Measurements from ENCODE around the gene GNG10. TPM values are rescaled to one million over a fixed set of nuclear protein-coding genes. Genes with fewer than 3 reads are reported as not detected.
"Not testable (repeated sequence)": the region's sequence is repeated elsewhere in the genome, so short reads cannot be mapped to it uniquely, and the experiment has no call there.

GNG10 gene
- 10 to 100 TPM; 48.0 to 58.8 (median 53.1) TPM for polyA plus RNA-seq (ENCODE audit: insufficient read length in 10 of 10)
- long read RNA-seq, donor 1, transcript GNG10-201 (3 exons, 1,491 nt), result major isoform, 22 of 22 reads
- long read RNA-seq, donor 1, partial matches to known transcripts, result 0 of 22 reads
- long read RNA-seq, donor 1, other reads (novel, unspliced or antisense), result 0 of 22 reads
- long read RNA-seq, donor 2, transcript GNG10-201 (3 exons, 1,491 nt), result major isoform, 18 of 18 reads
- long read RNA-seq, donor 2, partial matches to known transcripts, result 0 of 18 reads
- long read RNA-seq, donor 2, other reads (novel, unspliced or antisense), result 0 of 18 reads
- long read RNA-seq, donor 3, result 0 reads
- long read RNA-seq, donor 4, transcript GNG10-201 (3 exons, 1,491 nt), result major isoform, 18 of 18 reads
- long read RNA-seq, donor 4, partial matches to known transcripts, result 0 of 18 reads
- long read RNA-seq, donor 4, other reads (novel, unspliced or antisense), result 0 of 18 reads
- long read RNA-seq, donor 5, transcript GNG10-201 (3 exons, 1,491 nt), result major isoform, 51 of 51 reads
- long read RNA-seq, donor 5, partial matches to known transcripts, result 0 of 51 reads
- long read RNA-seq, donor 5, other reads (novel, unspliced or antisense), result 0 of 51 reads
- long read RNA-seq, donor 6, transcript GNG10-201 (3 exons, 1,491 nt), result major isoform, 37 of 37 reads
- long read RNA-seq, donor 6, partial matches to known transcripts, result 0 of 37 reads
- long read RNA-seq, donor 6, other reads (novel, unspliced or antisense), result 0 of 37 reads
- long read RNA-seq, donor 7, transcript GNG10-201 (3 exons, 1,491 nt), result major isoform, 20 of 20 reads
- long read RNA-seq, donor 7, partial matches to known transcripts, result 0 of 20 reads
- long read RNA-seq, donor 7, other reads (novel, unspliced or antisense), result 0 of 20 reads
- long read RNA-seq, donor 8, transcript GNG10-201 (3 exons, 1,491 nt), result major isoform, 15 of 15 reads
- long read RNA-seq, donor 8, partial matches to known transcripts, result 0 of 15 reads
- long read RNA-seq, donor 8, other reads (novel, unspliced or antisense), result 0 of 15 reads
- long read RNA-seq, donor 9, partial matches to known transcripts, result 0 of 2 reads
- long read RNA-seq, donor 9, other reads (novel, unspliced or antisense), result 0 of 2 reads

GRCh38 chr9:111661150-111661801 is at the start of gene GNG10:
GNG10 (plus strand) TSS chr9:111661605; CDS start chr9:111661635, 30 bp downstream.
- peak; percentile 35 to 85 (median 61) for DNase-seq

DNA sequence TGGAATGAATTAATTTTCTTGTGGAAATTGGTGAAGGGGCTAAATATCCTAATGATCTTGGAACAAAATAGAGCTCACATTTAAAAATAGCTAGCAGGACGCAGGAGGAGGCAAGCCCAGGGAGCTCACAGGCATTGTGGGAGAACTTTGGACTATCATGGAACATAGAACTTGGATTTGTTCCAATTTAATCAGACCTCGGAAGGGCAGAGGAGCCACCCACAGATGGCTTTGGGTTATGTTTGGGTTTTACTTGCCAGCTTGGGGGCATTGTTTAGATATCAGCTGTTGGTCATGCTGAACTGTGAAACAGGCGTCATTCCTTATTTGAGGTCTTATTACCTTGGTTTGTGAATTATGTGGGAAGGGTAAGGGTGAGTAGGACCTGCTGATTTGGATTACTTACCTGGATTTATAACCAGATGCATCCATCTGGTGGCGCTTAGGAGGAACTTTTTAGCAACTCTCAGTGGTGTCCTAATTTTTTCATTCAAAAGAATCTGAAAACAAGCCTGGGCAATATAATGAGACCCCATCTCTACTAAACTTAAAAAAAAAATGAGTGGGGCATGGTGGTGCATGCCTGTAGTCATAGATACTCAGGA is 47.9 kb upstream of the GNG10 start:
- DNase-seq, result no peak

DNA sequence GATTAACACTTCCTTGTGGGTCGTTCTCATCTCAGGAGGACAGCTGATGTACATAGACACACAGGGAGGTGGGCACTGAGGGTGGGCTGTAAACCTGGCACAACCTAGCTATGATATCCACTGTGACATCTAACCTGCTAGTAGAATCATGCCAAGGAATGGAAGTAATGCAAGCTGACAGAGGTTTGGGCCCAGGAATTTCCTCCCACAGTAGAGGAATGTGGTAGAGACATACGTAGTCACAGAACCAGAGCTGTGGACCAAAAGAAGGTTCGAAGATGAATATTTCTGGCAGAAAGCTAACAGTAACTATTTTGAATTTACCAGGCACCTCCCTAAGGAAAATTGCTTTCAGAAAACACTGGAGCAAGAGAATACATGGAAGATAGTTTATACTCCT is 45.5 kb upstream of the GNG10 start:
- DNase-seq, result no peak

DNA sequence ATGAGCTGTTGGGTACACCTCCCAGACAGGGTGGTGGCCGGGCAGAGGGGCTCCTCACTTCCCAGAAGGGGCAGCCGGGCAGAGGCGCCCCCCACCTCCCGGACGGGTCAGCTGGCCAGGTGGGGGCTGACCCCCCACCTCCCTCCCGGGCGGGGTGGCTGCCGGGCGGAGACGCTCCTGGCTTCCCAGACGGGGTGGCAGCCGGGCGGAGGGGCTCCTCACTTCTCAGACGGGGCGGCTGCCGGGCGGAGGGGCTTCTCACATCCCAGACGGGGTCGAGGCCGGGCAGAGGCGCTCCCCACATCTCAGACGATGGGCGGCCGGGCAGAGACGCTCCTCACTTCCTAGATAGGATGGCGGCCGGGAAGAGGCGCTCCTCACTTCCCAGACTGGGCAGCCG is 44.1 kb upstream of the GNG10 start:
- DNase-seq, result not testable (repeated sequence)

GRCh38 chr9:111621895-111622480 is 39.4 kb upstream of the GNG10 start:
- peak in 2 of 3 donors; percentile 17 to 34 for DNase-seq

- no peak for DNase-seq
Measured at GRCh38 chr9:111622626-111623025, 38.8 kb upstream of the GNG10 start.

- no peak for DNase-seq
Measured at GRCh38 chr9:111627260-111627963, 34.0 kb upstream of the GNG10 start.

DNA sequence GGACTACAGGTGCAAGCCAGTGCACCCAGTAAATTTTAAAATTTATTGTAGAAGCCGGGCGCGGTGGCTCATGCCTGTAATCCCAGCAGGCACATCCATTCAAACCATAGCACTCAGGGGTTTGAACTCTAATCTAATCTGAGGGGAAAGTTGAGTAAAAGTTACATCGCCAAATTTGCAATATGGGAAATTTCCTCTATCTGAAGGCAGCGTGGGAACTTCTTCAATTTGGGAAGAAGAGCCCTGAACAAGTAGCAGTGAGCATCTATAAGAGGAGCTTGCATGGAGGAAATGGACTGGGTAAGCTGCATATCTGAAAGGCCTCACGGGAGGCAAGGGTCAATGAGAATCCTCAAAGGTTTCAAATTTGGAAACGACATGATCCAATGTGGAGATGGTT is 33.0 kb upstream of the GNG10 start:
- DNase-seq, result no peak

DNA sequence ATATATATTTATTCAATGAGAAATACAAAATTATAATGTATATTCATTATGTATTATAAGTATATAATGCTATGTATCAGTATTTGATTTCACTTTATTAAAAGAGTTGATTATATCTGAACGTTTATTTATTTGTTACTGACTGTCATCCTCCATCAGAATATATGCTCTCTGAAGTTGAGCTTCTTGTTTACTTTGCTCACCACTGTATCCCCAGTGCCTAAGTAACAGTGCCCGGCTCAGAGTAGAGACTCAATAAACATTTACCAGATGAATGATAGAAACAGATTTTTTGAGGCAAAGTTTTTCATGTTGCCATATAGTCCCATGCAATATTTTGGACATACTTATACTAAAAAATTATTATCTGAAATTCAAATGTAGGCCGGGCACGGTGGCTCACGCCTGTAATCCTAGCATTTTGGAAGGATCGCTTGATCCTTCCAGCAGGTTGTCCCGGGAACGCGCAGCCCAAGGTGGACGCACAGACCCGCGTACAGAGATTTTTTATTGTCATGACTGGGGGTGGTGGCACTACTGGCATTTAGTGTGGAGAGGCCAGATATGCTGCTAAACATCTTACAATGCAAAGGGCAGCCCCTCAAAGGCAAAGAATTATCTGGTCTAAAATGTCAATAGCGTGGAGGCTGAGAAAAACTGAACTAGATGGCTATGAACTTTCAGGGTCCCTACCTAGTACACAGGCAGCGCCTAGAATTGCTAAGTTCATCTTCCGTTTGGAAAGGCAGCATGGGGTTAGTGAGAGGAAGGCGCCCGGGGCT is 31.0 kb upstream of the GNG10 start:
- no peak for DNase-seq

- DNase-seq, result no peak
Measured at GRCh38 chr9:111630964-111631213, 30.5 kb upstream of the GNG10 start.

DNA sequence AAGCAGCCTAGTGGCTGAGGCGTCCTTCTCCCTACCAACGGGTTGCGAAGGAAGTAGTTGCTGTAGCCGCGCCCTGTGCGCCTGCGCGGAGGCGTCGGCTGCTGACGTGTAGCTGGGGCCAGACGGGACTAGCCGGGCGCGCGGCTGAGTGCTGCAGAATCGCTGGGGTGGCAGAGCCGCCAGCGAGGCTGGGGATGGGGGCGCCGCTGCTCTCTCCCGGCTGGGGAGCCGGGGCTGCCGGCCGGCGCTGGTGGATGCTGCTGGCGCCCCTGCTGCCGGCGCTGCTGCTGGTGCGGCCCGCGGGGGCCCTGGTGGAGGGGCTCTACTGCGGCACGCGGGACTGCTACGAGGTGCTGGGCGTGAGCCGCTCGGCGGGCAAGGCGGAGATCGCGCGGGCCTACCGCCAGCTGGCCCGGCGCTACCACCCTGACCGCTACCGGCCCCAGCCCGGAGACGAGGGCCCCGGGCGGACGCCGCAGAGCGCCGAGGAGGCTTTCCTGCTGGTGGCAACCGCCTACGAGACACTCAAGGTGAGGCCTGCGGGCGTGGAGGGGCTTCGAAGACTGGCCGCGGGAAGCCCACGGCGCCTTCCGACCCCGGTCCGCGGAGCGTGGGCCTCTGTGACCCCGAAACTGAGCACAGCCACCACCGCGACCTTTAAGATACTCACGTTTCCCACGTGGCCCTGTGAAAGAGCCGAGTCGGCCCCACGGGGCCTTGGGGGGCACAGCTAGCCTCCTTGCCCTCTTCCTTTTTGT is 30.0 kb upstream of the GNG10 start, which contains the start of gene DNAJC25:
DNAJC25 (plus strand) TSS at position 121 of the 758 bp plus-strand sequence; CDS start at position 195, 74 bp downstream.
- DNase-seq, result peak; percentile 98 to 99 (median 98)

GRCh38 chr9:111632060-111632459 is 29.3 kb upstream of the GNG10 start:
- no peak for DNase-seq

GRCh38 chr9:111632695-111633388 is 28.6 kb upstream of the GNG10 start:
- no peak for DNase-seq

GRCh38 chr9:111633389-111633736 is 28.0 kb upstream of the GNG10 start:
- no peak for DNase-seq

DNA sequence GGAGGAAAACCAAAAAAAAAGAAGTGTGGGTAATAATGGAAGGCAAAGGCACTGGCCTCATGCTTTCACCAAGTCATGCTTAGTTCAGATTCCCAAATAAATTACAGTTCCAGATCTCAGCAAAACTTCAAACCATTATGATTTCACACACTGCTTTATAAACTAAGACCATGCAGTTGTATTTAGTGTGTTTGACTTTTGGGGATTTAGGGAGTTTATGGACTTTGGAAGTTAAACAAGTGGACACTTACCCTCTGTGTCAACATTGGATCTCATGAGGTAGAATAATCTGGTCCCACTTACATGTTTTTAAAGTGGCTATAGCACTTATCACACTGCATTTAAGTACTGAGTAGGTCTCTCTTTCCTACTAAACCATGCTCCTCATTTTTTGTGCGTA is 26.5 kb upstream of the GNG10 start:
- DNase-seq, result no peak

DNA sequence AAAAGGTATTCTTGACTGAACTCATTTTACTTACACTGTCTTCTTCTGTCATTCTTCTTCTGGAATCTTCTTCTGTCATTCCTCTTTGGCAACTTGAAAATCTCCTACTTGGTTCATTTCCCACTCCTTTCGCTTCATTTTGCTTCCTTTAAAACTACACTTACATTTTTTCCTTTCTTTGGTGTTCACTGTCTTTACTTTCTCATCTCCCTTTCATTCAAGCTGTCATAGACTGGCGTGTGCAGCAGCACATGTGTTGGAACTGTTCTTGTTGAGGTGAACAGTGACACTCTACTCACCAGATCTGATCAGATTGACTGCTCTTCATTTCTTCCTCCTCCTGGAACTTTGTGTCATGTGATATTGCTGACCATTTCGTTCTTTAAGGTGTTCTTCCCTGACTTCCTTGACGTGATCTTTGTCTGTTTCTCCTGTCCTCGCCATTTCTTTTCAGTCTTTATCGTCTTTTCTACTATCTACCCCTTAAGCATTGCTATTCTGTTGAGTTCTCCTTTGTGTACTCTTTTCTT is 23.9 kb upstream of the GNG10 start:
- no peak for DNase-seq

DNA sequence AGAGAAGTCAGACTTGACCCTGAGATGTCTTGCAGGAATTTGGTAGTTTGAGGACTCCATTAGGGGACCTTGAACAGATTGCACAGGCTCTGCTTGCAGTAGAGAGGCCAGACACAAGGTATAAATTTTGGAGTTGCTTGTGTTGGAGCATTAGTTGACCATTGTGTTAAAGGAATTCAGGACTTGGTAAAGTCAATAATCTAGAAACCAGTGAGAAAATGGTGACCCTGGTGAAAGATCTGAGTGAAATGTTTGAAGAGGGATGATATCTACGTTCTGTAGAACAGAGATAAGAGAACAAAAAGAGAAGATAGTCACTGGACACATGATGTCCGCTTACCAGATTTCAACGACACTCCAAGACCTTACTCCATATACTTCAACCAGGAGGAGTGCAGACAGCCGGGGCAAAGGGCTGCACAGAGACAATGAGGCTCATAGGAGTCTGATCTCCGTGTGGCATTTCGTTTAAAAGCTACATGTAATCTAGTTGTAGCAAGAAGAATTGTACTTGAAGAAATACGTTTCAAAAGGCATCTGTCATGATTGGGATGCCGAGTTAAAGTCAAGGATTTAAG is 17.1 kb upstream of the GNG10 start:
- DNase-seq, result no peak

- no peak for DNase-seq
Measured at GRCh38 chr9:111645806-111646205, 15.6 kb upstream of the GNG10 start.
